ENCODE measurements around the gene NRG2.
A peak's percentile ranks its signal among the peaks of the same experiment; 100 is the strongest.

NRG2 gene

GRCh38 chr5:139852696-139853095 lies 190.4 kb downstream of the NRG2 start:
- DNase-seq: no peak

GRCh38 chr5:139851558-139851957 lies 191.5 kb downstream of the NRG2 start:
- no peak for DNase-seq

GRCh38 chr5:139850423-139851016 lies 192.6 kb downstream of the NRG2 start:
- DNase-seq: no peak

GRCh38 chr5:139849942-139850341 lies 193.2 kb downstream of the NRG2 start:
- DNase-seq: no peak

- no peak for DNase-seq
Observed at GRCh38 chr5:139849501-139849900, 193.6 kb downstream of the NRG2 start.

GRCh38 chr5:139848508-139849100 lies 194.5 kb downstream of the NRG2 start:
- no peak for DNase-seq

- peak; percentile 51 for DNase-seq
Observed at GRCh38 chr5:139847790-139848507, 195.2 kb downstream of the NRG2 start.

GRCh38 chr5:139847091-139847490 lies 196.0 kb downstream of the NRG2 start:
- DNase-seq: no peak

- no peak for DNase-seq
Observed at GRCh38 chr5:139845846-139846681, 197.0 kb downstream of the NRG2 start.

GRCh38 chr5:139844472-139845145 lies 198.5 kb downstream of the NRG2 start:
- peak; percentile 76 for DNase-seq

GRCh38 chr5:139843991-139844390 lies 199.1 kb downstream of the NRG2 start:
- no peak for DNase-seq

- DNase-seq: no peak
Observed at GRCh38 chr5:139842321-139842720, 200.8 kb downstream of the NRG2 start.

GRCh38 chr5:139841549-139841948 lies 201.6 kb downstream of the NRG2 start:
- no peak for DNase-seq

- DNase-seq: no peak
Observed at GRCh38 chr5:139839918-139840317, 203.2 kb downstream of the NRG2 start.

- no peak for DNase-seq
Observed at GRCh38 chr5:139839232-139839815, 203.8 kb downstream of the NRG2 start.

- DNase-seq: no peak
Observed at GRCh38 chr5:139838381-139839197, 204.5 kb downstream of the NRG2 start.

- DNase-seq: no peak
Observed at GRCh38 chr5:139837711-139838380, 205.3 kb downstream of the NRG2 start.

GRCh38 chr5:139836469-139837208 lies 206.5 kb downstream of the NRG2 start:
- DNase-seq: no peak

- DNase-seq: no peak
Observed at GRCh38 chr5:139835656-139836055, 207.4 kb downstream of the NRG2 start.

GRCh38 chr5:139833525-139833924 lies 209.6 kb downstream of the NRG2 start:
- no peak for DNase-seq

Measured in inflammatory macrophage treated with lipopolysaccharide for 4 hours (primary cell).